Left ventricle myocardium inferior (tissue), 1 donor: ENCODE data around the gene KRTAP5-8. TPM values are rescaled to one million over a fixed set of nuclear protein-coding genes. Genes with fewer than 3 reads are reported as not detected.

Experiments used
- total RNA-seq: library from RNA; stranded (reverse); fragmentation: NEBNext Ultra II Directional; extraction: Animal tissue kit (Norgen Biotek cat#: 25700); gene quantifications from one replicate; pipeline ENCODE4 v1.2.1, GENCODE V29; 2021
- donor health status: DM: no; HTN: yes; CAD: no; lungs with severe emphysema.

Gene KRTAP5-8
- total RNA-seq, 1 donor from 2014 or later = not detected

Other genes with a start within 250 kb of the KRTAP5-8 start
- gene DHCR7, start 89.6 kb upstream of the KRTAP5-8 start, total RNA-seq = 39.1 TPM
- 17.5 TPM for gene NADSYN1, start 84.8 kb upstream of the KRTAP5-8 start, total RNA-seq
- not detected for gene KRTAP5-7, start 10.8 kb upstream of the KRTAP5-8 start, total RNA-seq
- not detected for gene KRTAP5-9, start 10.4 kb downstream of the KRTAP5-8 start, total RNA-seq
- not detected for gene KRTAP5-10, start 27.5 kb downstream of the KRTAP5-8 start, total RNA-seq
- not detected for gene KRTAP5-11, start 44.9 kb downstream of the KRTAP5-8 start, total RNA-seq